Measurements from ENCODE around the gene ERCC1.
"Not testable (repeated sequence)": the region's sequence is repeated elsewhere in the genome, so short reads cannot be mapped to it uniquely, and the experiment has no call there.

ERCC1 gene

GRCh38 chr19:45408830-45409556 lies 14.7 kb downstream of the ERCC1 start:
- H3K9me3 ChIP-seq (ENCODE audit: control insufficient read depth, low read length): no peaks in the 10 kb centered on the region
- no peak overlapping the region for H3K4me3 ChIP-seq (ENCODE audit: low read length)
- no peak overlapping the region for H3K9ac ChIP-seq (ENCODE audit: low read length)
- H3K36me3 ChIP-seq (ENCODE audit: control insufficient read depth, insufficient read depth, low read length, severe bottlenecking): peaks cover 21% of the 10 kb centered on the region
- no peak for DNase-seq (ENCODE audit: low read depth)
- H3K27me3 ChIP-seq (replicated peaks; ENCODE audit: control insufficient read depth, insufficient read depth, low read length): no peaks in the 10 kb centered on the region
- H3K4me1 ChIP-seq (ENCODE audit: control insufficient read depth, insufficient read depth, low read length): peaks cover 15% of the 10 kb centered on the region

DNA sequence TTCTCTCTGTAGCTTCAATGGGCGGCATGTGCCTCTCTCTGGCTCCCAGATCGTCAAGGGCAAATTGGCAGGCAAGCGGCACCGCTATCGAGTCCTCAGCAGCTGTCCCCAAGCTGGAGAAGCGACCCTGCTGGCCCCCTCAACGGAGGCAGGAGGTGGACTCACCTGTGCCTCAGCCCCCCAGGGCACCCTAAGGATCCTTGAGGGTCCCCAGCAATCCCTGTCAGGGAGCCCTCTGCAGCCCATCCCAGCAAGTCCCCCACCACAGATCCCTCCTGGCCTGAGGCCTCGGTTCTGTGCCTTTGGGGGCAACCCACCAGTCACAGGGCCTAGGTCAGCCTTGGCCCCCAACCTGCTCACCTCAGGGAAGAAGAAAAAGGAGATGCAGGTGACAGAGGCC lies 15.6 kb downstream of the ERCC1 start:
- peaks cover 24% of the 10 kb centered on the region for H3K4me1 ChIP-seq (ENCODE audit: control insufficient read depth, insufficient read depth, low read length)
- H3K36me3 ChIP-seq (ENCODE audit: control insufficient read depth, insufficient read depth, low read length, severe bottlenecking): peaks cover 12% of the 10 kb centered on the region
- H3K9ac ChIP-seq (ENCODE audit: low read length): no peak overlapping the region
- H3K9me3 ChIP-seq (ENCODE audit: control insufficient read depth, low read length): no peaks in the 10 kb centered on the region
- H3K4me3 ChIP-seq (ENCODE audit: low read length): no peak overlapping the region
- DNase-seq (ENCODE audit: low read depth): no peak
- no peaks in the 10 kb centered on the region for H3K27me3 ChIP-seq (replicated peaks; ENCODE audit: control insufficient read depth, insufficient read depth, low read length)

- peak overlapping the region; percentile 96 for H3K4me3 ChIP-seq (ENCODE audit: low read length)
- H3K36me3 ChIP-seq (ENCODE audit: control insufficient read depth, insufficient read depth, low read length, severe bottlenecking); DNase-seq (ENCODE audit: low read depth); H3K27me3 ChIP-seq (replicated peaks; ENCODE audit: control insufficient read depth, insufficient read depth, low read length); H3K9me3 ChIP-seq (ENCODE audit: control insufficient read depth, low read length): not testable (repeated sequence)
- peak overlapping the region; percentile 96 for H3K9ac ChIP-seq (ENCODE audit: low read length)
- H3K4me1 ChIP-seq (ENCODE audit: control insufficient read depth, insufficient read depth, low read length): peaks cover 28% of the 10 kb centered on the region
Measured at GRCh38 chr19:45407585-45407984, 16.1 kb downstream of the ERCC1 start.

GRCh38 chr19:45407091-45407375 lies 16.7 kb downstream of the ERCC1 start:
- no peaks in the 10 kb centered on the region for H3K9me3 ChIP-seq (ENCODE audit: control insufficient read depth, low read length)
- H3K27me3 ChIP-seq (replicated peaks; ENCODE audit: control insufficient read depth, insufficient read depth, low read length): no peaks in the 10 kb centered on the region
- DNase-seq (ENCODE audit: low read depth): no peak
- peaks cover 28% of the 10 kb centered on the region for H3K4me1 ChIP-seq (ENCODE audit: control insufficient read depth, insufficient read depth, low read length)
- peaks cover 4% of the 10 kb centered on the region for H3K36me3 ChIP-seq (ENCODE audit: control insufficient read depth, insufficient read depth, low read length, severe bottlenecking)
- H3K4me3 ChIP-seq (ENCODE audit: low read length): peak overlapping the region; percentile 96
- peak overlapping the region; percentile 96 for H3K9ac ChIP-seq (ENCODE audit: low read length)

GRCh38 chr19:45406226-45407090 lies 17.3 kb downstream of the ERCC1 start, which contains the start of gene POLR1G:
Gene POLR1G, plus strand, starts transcription at chr19:45406644. Its CDS starts 53 bp downstream, at chr19:45406697.
- no peaks in the 10 kb centered on the region for H3K27me3 ChIP-seq (replicated peaks; ENCODE audit: control insufficient read depth, insufficient read depth, low read length)
- H3K36me3 ChIP-seq (ENCODE audit: control insufficient read depth, insufficient read depth, low read length, severe bottlenecking): peaks cover 4% of the 10 kb centered on the region
- peak; percentile 89 for DNase-seq (ENCODE audit: low read depth)

GRCh38 chr19:45405435-45406225 lies 18.1 kb downstream of the ERCC1 start:
- H3K27me3 ChIP-seq (replicated peaks; ENCODE audit: control insufficient read depth, insufficient read depth, low read length): no peaks in the 10 kb centered on the region
- peak; percentile 89 for DNase-seq (ENCODE audit: low read depth)
- peak overlapping the region; percentile 96 for H3K4me3 ChIP-seq (ENCODE audit: low read length)
- peak overlapping the region; percentile 96 for H3K9ac ChIP-seq (ENCODE audit: low read length)
- H3K4me1 ChIP-seq (ENCODE audit: control insufficient read depth, insufficient read depth, low read length): peaks cover 28% of the 10 kb centered on the region
- H3K9me3 ChIP-seq (ENCODE audit: control insufficient read depth, low read length): no peaks in the 10 kb centered on the region
- no peaks in the 10 kb centered on the region for H3K36me3 ChIP-seq (ENCODE audit: control insufficient read depth, insufficient read depth, low read length, severe bottlenecking)

More at GRCh38 chr19:45406226-45407090, 17.3 kb downstream of the ERCC1 start, which contains the start of gene POLR1G:
- Histone ChIP-seq H3K9me3 (ENCODE audit: control insufficient read depth, low read length) (no peaks in the 10 kb centered on the region), H3K4me3 (ENCODE audit: low read length) (peak within 1 kb of the TSS; percentile 96), H3K4me1 (ENCODE audit: control insufficient read depth, insufficient read depth, low read length) (peaks cover 28% of the 10 kb centered on the region), H3K9ac (ENCODE audit: low read length) (peak within 1 kb of the TSS; percentile 96)

GRCh38 chr19:45404557-45405434 lies 18.9 kb downstream of the ERCC1 start, which contains the start of gene PPP1R13L:
Gene PPP1R13L, minus strand, starts transcription at chr19:45405069. Its CDS starts 6,751 bp downstream, at chr19:45398318.
- no peaks in the 10 kb centered on the region for H3K27me3 ChIP-seq (replicated peaks; ENCODE audit: control insufficient read depth, insufficient read depth, low read length)
- no peaks in the 10 kb centered on the region for H3K36me3 ChIP-seq (ENCODE audit: control insufficient read depth, insufficient read depth, low read length, severe bottlenecking)
- H3K4me3 ChIP-seq (ENCODE audit: low read length): peak within 1 kb of the TSS; percentile 96
- no peaks in the 10 kb centered on the region for H3K9me3 ChIP-seq (ENCODE audit: control insufficient read depth, low read length)
- peak within 1 kb of the TSS; percentile 96 for H3K9ac ChIP-seq (ENCODE audit: low read length)
- peak; percentile 58 for DNase-seq (ENCODE audit: low read depth)
- H3K4me1 ChIP-seq (ENCODE audit: control insufficient read depth, insufficient read depth, low read length): peaks cover 28% of the 10 kb centered on the region

DNA sequence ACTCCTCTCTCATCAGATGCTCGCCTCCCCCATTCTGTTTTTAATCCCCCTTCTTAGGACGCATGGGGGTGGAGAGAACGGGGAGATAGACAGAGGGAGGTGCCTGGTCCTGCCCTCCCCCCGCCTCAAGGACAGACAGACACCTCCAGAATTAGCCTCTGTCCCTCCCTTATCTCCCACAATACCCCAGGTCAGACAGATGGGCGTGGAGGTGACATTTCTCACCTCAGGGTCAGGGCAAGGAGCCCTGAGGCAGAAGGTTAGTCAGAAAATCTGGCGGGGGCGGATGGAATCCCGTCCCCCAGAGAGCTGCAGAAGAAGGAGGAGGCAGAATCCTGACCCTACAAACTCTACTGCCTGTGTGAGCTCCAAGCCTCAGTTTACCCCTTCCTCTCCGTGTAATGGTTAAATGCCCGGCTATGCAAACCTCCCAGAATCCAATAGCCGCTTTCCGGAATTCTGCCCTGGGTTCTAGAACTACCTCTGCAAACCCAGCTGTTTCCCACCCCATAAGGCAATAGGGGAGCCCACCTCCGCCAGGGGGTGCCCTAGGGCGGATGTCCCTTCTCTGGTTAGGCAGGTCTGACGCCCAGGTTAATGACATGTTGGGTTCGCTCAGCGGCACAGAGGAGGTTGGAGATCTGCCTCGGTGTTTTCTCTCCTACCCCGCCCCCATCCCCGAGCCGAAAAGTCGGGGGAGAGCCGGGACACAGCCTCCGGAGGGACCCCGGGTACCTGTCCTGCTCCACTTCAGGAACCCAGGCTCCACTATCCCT lies 19.7 kb downstream of the ERCC1 start:
- peaks cover 28% of the 10 kb centered on the region for H3K4me1 ChIP-seq (ENCODE audit: control insufficient read depth, insufficient read depth, low read length)
- H3K9ac ChIP-seq (ENCODE audit: low read length): peak overlapping the region; percentile 96
- peak; percentile 57 for DNase-seq (ENCODE audit: low read depth)
- no peaks in the 10 kb centered on the region for H3K27me3 ChIP-seq (replicated peaks; ENCODE audit: control insufficient read depth, insufficient read depth, low read length)
- H3K9me3 ChIP-seq (ENCODE audit: control insufficient read depth, low read length): no peaks in the 10 kb centered on the region
- no peaks in the 10 kb centered on the region for H3K36me3 ChIP-seq (ENCODE audit: control insufficient read depth, insufficient read depth, low read length, severe bottlenecking)
- peak overlapping the region; percentile 96 for H3K4me3 ChIP-seq (ENCODE audit: low read length)

- H3K27me3 ChIP-seq (replicated peaks; ENCODE audit: control insufficient read depth, insufficient read depth, low read length): no peaks in the 10 kb centered on the region
- H3K36me3 ChIP-seq (ENCODE audit: control insufficient read depth, insufficient read depth, low read length, severe bottlenecking): no peaks in the 10 kb centered on the region
- H3K9ac ChIP-seq (ENCODE audit: low read length): peak overlapping the region; percentile 43
- no peak for DNase-seq (ENCODE audit: low read depth)
- H3K9me3 ChIP-seq (ENCODE audit: control insufficient read depth, low read length): no peaks in the 10 kb centered on the region
- peaks cover 32% of the 10 kb centered on the region for H3K4me1 ChIP-seq (ENCODE audit: control insufficient read depth, insufficient read depth, low read length)
- peak overlapping the region; percentile 96 for H3K4me3 ChIP-seq (ENCODE audit: low read length)
Measured at GRCh38 chr19:45403272-45403671, 20.4 kb downstream of the ERCC1 start.
